ENCODE data around the gene CFAP299.
"Not testable (repeated sequence)": the region's sequence is repeated elsewhere in the genome, so short reads cannot be mapped to it uniquely, and the experiment has no call there.

Gene CFAP299

GRCh38 chr4:80587871-80588385, 252.4 kb downstream of the CFAP299 start:
- no peak for DNase-seq

- no peak for DNase-seq
Measured at GRCh38 chr4:80592950-80593349, 257.4 kb downstream of the CFAP299 start.

GRCh38 chr4:80594701-80595100, 259.2 kb downstream of the CFAP299 start:
- no peak for DNase-seq

GRCh38 chr4:80608281-80608980, 272.9 kb downstream of the CFAP299 start:
- DNase-seq: no peak

- DNase-seq: no peak
Measured at GRCh38 chr4:80610199-80610598, 274.7 kb downstream of the CFAP299 start.

- DNase-seq: no peak
Measured at GRCh38 chr4:80610845-80611677, 275.5 kb downstream of the CFAP299 start.

GRCh38 chr4:80611678-80611979, 276.1 kb downstream of the CFAP299 start:
- no peak for DNase-seq

GRCh38 chr4:80613470-80613869, 277.9 kb downstream of the CFAP299 start:
- no peak for DNase-seq

GRCh38 chr4:80614319-80614718, 278.8 kb downstream of the CFAP299 start:
- no peak for DNase-seq

GRCh38 chr4:80615099-80615498, 279.6 kb downstream of the CFAP299 start:
- DNase-seq: no peak

- DNase-seq: peak in 1 of 56 donors; percentile 0
Measured at GRCh38 chr4:80619070-80619674, 283.6 kb downstream of the CFAP299 start.

GRCh38 chr4:80631861-80632260, 296.3 kb downstream of the CFAP299 start:
- DNase-seq: no peak

GRCh38 chr4:80637190-80637589, 301.7 kb downstream of the CFAP299 start:
- DNase-seq: no peak

- no peak for DNase-seq
Measured at GRCh38 chr4:80646061-80646460, 310.5 kb downstream of the CFAP299 start.

GRCh38 chr4:80655662-80656061, 320.1 kb downstream of the CFAP299 start:
- no peak for DNase-seq

GRCh38 chr4:80670118-80670517, 334.6 kb downstream of the CFAP299 start:
- DNase-seq: not testable (repeated sequence)

GRCh38 chr4:80678413-80678812, 342.9 kb downstream of the CFAP299 start:
- DNase-seq: no peak

GRCh38 chr4:80680934-80681333, 345.4 kb downstream of the CFAP299 start:
- DNase-seq: no peak

- no peak for DNase-seq
Measured at GRCh38 chr4:80685214-80685613, 349.7 kb downstream of the CFAP299 start.

GRCh38 chr4:80687736-80688135, 352.2 kb downstream of the CFAP299 start:
- DNase-seq: not testable (repeated sequence)

GRCh38 chr4:80694171-80694570, 358.6 kb downstream of the CFAP299 start:
- DNase-seq: no peak

GRCh38 chr4:80705311-80705710, 369.8 kb downstream of the CFAP299 start:
- DNase-seq: no peak
